HepG2 (cell line): ENCODE data around the gene CFI. TPM values are rescaled to one million over a fixed set of nuclear protein-coding genes. Genes with fewer than 3 reads are reported as not detected.
A peak's percentile ranks its signal among the peaks of the same experiment; 100 is the strongest.

Source experiments
- CBFB ChIP-seq: sonication (generic); formaldehyde crosslinking; IDR thresholded peaks from 2 replicates; pipeline ENCODE4 v1.4.0; 2020; ENCODE audit warnings: missing genetic modification reagents
- ETV6 ChIP-seq: sonication (generic); formaldehyde crosslinking; conservative IDR thresholded peaks from 2 replicates; pipeline ENCODE4 v1.4.0; 2020; ENCODE audit warnings: missing genetic modification reagents
- KDM3A ChIP-seq: IDR thresholded peaks from 2 replicates; pipeline ENCODE4 v1.6.1; 2018; ENCODE audit warnings: low read depth, missing compliant biosample characterization
- NR1H2 ChIP-seq: sonication (generic); formaldehyde crosslinking; IDR thresholded peaks from 2 replicates; pipeline ENCODE4 v1.8.1; 2022; ENCODE audit warnings: low read depth, missing genetic modification reagents, borderline replicate concordance
- RFX3 ChIP-seq: IDR thresholded peaks from 2 replicates; pipeline ENCODE4 v1.6.1; 2016; ENCODE audit warnings: missing biosample characterization, missing genetic modification reagents
- SP140L ChIP-seq: sonication (generic); formaldehyde crosslinking; IDR thresholded peaks from 2 replicates; pipeline ENCODE4 v1.4.0; 2020; ENCODE audit warnings: missing genetic modification reagents, borderline replicate concordance
- ZC3H4 ChIP-seq: sonication (generic); formaldehyde crosslinking; IDR thresholded peaks from 2 replicates; pipeline ENCODE4 v1.4.0; 2020; ENCODE audit warnings: missing genetic modification reagents, borderline replicate concordance
- ZEB1 ChIP-seq: IDR thresholded peaks from 2 replicates; pipeline ENCODE4 v1.6.1; 2012; ENCODE audit warnings: mild to moderate bottlenecking, low read depth, inconsistent platforms; ENCODE audit not compliant: insufficient replicate concordance
- ZNF781 ChIP-seq: sonication (generic); formaldehyde crosslinking; IDR thresholded peaks from 2 replicates; pipeline ENCODE4 v1.5.1; 2020; ENCODE audit warnings: borderline replicate concordance, mild to moderate bottlenecking, missing genetic modification reagents; ENCODE audit errors: not compliant biosample characterization
- polyA plus RNA-seq, 8 experiments: library from polyadenylated mRNA; depleted of rRNA in 3 of 8; stranded (reverse) in 7 of 8; unstranded in 1 of 8; fragments of >200 nt; fragmentation: Illumina TruSeq in 4 of 8; extraction: Trizol in 4 of 8; gene quantifications; 2 replicates each; pipeline versions ENCODE4 v1.2.1 to v1.2.3, GENCODE V29; 2011 to 2016; ENCODE audit warnings: low read depth in 4 of 8, missing spikeins in 1 of 8, mixed read lengths in 1 of 8; ENCODE audit not compliant: insufficient read depth in 1 of 8
- total RNA-seq, 5 experiments: library from RNA; depleted of rRNA; stranded (reverse); fragments of >200 nt; fragmentation: Illumina TruSeq; extraction: Trizol; gene quantifications; 2 replicates each; pipeline ENCODE4 v1.2.3, GENCODE V29; 2016; ENCODE audit warnings: low read depth in 1 of 5
- TF ChIP-seq, protein P1 (sequence below): sonication (generic); formaldehyde crosslinking; IDR thresholded peaks from 2 replicates; pipeline ENCODE4 v1.4.0; 2020; ENCODE audit warnings: mild to moderate bottlenecking, missing genetic modification reagents
- TF ChIP-seq, protein P2 (sequence below): sonication (generic); formaldehyde crosslinking; IDR thresholded peaks from 2 replicates; pipeline ENCODE4 v1.5.0; 2020; ENCODE audit warnings: mild to moderate bottlenecking, missing genetic modification reagents, borderline replicate concordance
- TF ChIP-seq, protein P3 (sequence below): IDR thresholded peaks from 2 replicates; pipeline ENCODE4 v1.6.1; 2018; ENCODE audit warnings: missing genetic modification reagents
- TF ChIP-seq, protein P4 (sequence below): IDR thresholded peaks from 2 replicates; pipeline ENCODE4 v1.6.1; 2016; ENCODE audit warnings: mild to moderate bottlenecking
- TF ChIP-seq, protein P5 (sequence below): sonication (generic); formaldehyde crosslinking; IDR thresholded peaks from 2 replicates; pipeline ENCODE4 v1.4.0; 2020; ENCODE audit warnings: missing genetic modification reagents, mild to moderate bottlenecking, borderline replicate concordance

The CFI gene
- total and polyA plus RNA-seq, 2 of the 13 experiments (the other 11 are each of a cell fraction or from before 2014, with no cell fraction given): 284 to 337 TPM

DNA sequence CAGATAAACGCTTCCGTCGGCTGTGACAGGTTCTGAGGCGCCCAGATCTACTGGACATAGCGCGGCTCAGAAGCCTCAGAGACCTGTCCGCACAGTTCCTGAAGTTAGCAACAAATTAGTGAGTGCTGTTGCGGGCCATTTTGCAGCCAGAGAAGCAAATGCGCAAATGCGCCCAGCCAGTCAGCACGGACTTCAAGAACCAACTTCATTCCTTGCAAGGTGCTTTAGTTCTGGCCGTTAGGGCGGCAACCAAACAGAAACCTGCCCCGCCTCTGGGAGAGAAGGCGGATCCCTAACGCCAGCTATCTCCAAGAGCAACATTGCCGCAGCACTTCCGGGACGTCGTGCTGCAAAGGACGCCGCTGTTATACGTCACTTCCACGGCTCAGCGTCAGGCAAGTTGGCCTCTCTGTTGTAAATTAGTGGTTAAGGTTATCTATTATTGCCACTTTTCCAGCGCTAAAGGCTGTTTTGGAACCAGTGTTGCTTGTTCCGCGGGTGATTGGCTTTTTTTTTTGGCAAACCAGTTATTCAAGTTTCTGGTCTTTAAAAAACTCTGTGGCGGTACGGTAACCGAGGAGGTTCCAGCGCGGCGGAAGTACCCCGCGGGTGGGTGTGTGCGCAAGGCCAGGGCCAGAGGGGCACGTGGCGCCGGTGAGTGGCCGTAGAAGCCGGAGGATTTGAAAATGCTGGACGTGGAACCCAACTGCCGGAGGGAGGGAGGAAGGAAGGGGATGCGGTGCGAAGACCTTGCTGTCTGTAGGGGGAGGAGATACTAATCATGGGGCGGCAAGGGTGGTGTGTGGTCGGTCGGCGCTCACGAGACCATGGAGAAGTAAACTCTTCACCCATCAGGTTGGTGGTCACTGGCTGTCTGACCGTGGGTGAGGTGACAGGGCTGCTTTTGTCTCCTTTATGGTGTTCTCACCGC lies 13.6 kb upstream of the CFI start, which contains the start of gene GAR1 (continued):
- TF ChIP-seq, protein P1, sequence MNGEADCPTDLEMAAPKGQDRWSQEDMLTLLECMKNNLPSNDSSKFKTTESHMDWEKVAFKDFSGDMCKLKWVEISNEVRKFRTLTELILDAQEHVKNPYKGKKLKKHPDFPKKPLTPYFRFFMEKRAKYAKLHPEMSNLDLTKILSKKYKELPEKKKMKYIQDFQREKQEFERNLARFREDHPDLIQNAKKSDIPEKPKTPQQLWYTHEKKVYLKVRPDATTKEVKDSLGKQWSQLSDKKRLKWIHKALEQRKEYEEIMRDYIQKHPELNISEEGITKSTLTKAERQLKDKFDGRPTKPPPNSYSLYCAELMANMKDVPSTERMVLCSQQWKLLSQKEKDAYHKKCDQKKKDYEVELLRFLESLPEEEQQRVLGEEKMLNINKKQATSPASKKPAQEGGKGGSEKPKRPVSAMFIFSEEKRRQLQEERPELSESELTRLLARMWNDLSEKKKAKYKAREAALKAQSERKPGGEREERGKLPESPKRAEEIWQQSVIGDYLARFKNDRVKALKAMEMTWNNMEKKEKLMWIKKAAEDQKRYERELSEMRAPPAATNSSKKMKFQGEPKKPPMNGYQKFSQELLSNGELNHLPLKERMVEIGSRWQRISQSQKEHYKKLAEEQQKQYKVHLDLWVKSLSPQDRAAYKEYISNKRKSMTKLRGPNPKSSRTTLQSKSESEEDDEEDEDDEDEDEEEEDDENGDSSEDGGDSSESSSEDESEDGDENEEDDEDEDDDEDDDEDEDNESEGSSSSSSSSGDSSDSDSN (CRISPR knock-in tag): peak; percentile 80
- TF ChIP-seq, protein P2, sequence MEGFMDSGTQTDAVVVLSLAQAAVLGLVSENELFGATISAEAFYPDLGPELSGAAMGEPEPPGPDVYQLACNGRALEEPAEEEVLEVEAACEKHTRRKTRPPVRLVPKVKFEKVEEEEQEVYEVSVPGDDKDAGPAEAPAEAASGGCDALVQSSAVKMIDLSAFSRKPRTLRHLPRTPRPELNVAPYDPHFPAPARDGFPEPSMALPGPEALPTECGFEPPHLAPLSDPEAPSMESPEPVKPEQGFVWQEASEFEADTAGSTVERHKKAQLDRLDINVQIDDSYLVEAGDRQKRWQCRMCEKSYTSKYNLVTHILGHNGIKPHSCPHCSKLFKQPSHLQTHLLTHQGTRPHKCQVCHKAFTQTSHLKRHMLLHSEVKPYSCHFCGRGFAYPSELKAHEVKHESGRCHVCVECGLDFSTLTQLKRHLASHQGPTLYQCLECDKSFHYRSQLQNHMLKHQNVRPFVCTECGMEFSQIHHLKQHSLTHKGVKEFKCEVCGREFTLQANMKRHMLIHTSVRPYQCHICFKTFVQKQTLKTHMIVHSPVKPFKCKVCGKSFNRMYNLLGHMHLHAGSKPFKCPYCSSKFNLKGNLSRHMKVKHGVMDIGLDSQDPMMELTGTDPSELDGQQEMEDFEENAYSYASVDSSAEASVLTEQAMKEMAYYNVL (CRISPR knock-in tag): 0 out of 2 replicates have a peak, but pooled peaks have one; percentile 3
- TF ChIP-seq, protein P3, sequence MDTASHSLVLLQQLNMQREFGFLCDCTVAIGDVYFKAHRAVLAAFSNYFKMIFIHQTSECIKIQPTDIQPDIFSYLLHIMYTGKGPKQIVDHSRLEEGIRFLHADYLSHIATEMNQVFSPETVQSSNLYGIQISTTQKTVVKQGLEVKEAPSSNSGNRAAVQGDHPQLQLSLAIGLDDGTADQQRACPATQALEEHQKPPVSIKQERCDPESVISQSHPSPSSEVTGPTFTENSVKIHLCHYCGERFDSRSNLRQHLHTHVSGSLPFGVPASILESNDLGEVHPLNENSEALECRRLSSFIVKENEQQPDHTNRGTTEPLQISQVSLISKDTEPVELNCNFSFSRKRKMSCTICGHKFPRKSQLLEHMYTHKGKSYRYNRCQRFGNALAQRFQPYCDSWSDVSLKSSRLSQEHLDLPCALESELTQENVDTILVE (CRISPR knock-in tag): peak; percentile 70
- TF ChIP-seq CBFB (CRISPR knock-in tag) (no peak), ZC3H4 (CRISPR knock-in tag) (no peak), RFX3 (CRISPR knock-in tag) (peak; percentile 78), ZNF781 (CRISPR knock-in tag) (no peak), SP140L (CRISPR knock-in tag) (0 out of 2 replicates have a peak, but pooled peaks have one; percentile 42), NR1H2 (CRISPR knock-in tag) (no peak), ZEB1 (no peak), ETV6 (CRISPR knock-in tag) (peak; percentile 74; the same call in 1 of the 2 replicates), KDM3A (CRISPR knock-in tag) (peak; percentile 76; the same call in 1 of the 2 replicates)
- TF ChIP-seq, protein P4, sequence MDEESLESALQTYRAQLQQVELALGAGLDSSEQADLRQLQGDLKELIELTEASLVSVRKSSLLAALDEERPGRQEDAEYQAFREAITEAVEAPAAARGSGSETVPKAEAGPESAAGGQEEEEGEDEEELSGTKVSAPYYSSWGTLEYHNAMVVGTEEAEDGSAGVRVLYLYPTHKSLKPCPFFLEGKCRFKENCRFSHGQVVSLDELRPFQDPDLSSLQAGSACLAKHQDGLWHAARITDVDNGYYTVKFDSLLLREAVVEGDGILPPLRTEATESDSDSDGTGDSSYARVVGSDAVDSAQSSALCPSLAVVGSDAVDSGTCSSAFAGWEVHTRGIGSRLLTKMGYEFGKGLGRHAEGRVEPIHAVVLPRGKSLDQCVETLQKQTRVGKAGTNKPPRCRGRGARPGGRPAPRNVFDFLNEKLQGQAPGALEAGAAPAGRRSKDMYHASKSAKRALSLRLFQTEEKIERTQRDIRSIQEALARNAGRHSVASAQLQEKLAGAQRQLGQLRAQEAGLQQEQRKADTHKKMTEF (CRISPR knock-in tag): peak; percentile 83; the same call in 1 of the 2 replicates
- TF ChIP-seq, protein P5, sequence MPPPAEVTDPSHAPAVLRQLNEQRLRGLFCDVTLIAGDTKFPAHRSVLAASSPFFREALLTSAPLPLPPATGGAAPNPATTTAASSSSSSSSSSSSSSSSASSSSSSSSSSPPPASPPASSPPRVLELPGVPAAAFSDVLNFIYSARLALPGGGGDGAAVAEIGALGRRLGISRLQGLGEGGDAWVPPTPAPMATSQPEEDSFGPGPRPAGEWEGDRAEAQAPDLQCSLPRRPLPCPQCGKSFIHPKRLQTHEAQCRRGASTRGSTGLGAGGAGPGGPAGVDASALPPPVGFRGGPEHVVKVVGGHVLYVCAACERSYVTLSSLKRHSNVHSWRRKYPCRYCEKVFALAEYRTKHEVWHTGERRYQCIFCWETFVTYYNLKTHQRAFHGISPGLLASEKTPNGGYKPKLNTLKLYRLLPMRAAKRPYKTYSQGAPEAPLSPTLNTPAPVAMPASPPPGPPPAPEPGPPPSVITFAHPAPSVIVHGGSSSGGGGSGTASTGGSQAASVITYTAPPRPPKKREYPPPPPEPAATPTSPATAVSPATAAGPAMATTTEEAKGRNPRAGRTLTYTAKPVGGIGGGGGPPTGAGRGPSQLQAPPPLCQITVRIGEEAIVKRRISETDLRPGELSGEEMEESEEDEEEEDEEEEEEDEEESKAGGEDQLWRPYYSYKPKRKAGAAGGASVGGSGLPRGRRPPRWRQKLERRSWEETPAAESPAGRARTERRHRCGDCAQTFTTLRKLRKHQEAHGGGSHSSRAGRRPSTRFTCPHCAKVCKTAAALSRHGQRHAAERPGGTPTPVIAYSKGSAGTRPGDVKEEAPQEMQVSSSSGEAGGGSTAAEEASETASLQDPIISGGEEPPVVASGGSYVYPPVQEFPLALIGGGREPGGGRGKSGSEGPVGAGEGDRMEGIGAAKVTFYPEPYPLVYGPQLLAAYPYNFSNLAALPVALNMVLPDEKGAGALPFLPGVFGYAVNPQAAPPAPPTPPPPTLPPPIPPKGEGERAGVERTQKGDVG (CRISPR knock-in tag): no peak
